IMR-90 (cell line): ENCODE results near the gene OR51Q1. TPM values are rescaled to one million over a fixed set of nuclear protein-coding genes. Genes with fewer than 3 reads are reported as not detected.

Experiments used
- ATAC-seq: fragments of 200-7000 bp; cut with Tn5 transposase; 2 replicates; pipeline ENCODE4 v1.9.1; 2020; ENCODE audit warnings: low read depth, mild to moderate bottlenecking, moderate library complexity
- BruUV-seq: library from RNA; stranded (reverse); fragments of 400-500 nt; replicated peaks from 2 replicates; lab custom pipeline; 2021; lab: Mats Ljungman, UMichigan
- CTCF ChIA-PET: fragments of 300-600 bp; formaldehyde crosslinking; extraction: SDS; loops from one replicate; lab custom pipeline; 2021; ENCODE audit warnings: antibody characterized with exemption; lab: Yijun Ruan, JAX
- POLR2A ChIA-PET: fragments of 300-600 bp; sonication (Branson Sonifier 250); formaldehyde crosslinking; loops from one replicate; lab custom pipeline; 2022; ENCODE audit warnings: antibody characterized with exemption; ENCODE audit not compliant: unreplicated experiment; lab: Charles Lee
- DNase-seq: peaks from one replicate; pipeline ENCODE4 v3.0.0; 2013
- H2AFZ ChIP-seq: replicated peaks from 2 replicates; pipeline ENCODE3; 2013; ENCODE audit warnings: low read length, mild to moderate bottlenecking; ENCODE audit not compliant: poor library complexity
- H2AK5ac ChIP-seq: 2 replicates; pipeline ENCODE4 v1.6.1; 2013; ENCODE audit warnings: low read depth, low read length, inconsistent platforms
- H2AK9ac ChIP-seq: replicated peaks from 2 replicates; pipeline ENCODE3; 2013; ENCODE audit warnings: mild to moderate bottlenecking, low read depth, low read length, moderate library complexity; ENCODE audit not compliant: poor library complexity
- H2BK120ac ChIP-seq: 2 replicates; pipeline ENCODE4 v1.6.1; 2013; ENCODE audit warnings: low read depth, low read length, inconsistent platforms
- H2BK15ac ChIP-seq: 3 replicates; pipeline ENCODE4 v1.6.1; 2013; ENCODE audit warnings: low read depth, low read length, inconsistent platforms
- H2BK20ac ChIP-seq: 2 replicates; pipeline ENCODE4 v1.6.1; 2013; ENCODE audit warnings: low read depth, mild to moderate bottlenecking, inconsistent platforms, low read length, moderate library complexity
- H2BK5ac ChIP-seq: 2 replicates; pipeline ENCODE4 v1.6.1; 2013; ENCODE audit warnings: mild to moderate bottlenecking, low read depth, low read length, inconsistent platforms; ENCODE audit not compliant: poor library complexity, severe bottlenecking
- H3K14ac ChIP-seq: replicated peaks from 2 replicates; pipeline ENCODE4 v1.6.1; 2013; ENCODE audit warnings: low read depth, low read length, inconsistent platforms
- H3K18ac ChIP-seq: 2 replicates; pipeline ENCODE4 v1.6.1; 2013; ENCODE audit warnings: low read depth, low read length, control low read depth
- H3K23ac ChIP-seq: 2 replicates; pipeline ENCODE4 v1.6.1; 2013; ENCODE audit warnings: low read depth, low read length, inconsistent platforms
- H3K27ac ChIP-seq: 2 replicates; pipeline ENCODE4 v1.5.1; 2013; ENCODE audit warnings: mild to moderate bottlenecking, control low read depth, low read length; ENCODE audit not compliant: insufficient read depth
- H3K27me3 ChIP-seq: 2 replicates; pipeline ENCODE4 v1.6.1; 2013; ENCODE audit warnings: low read length; ENCODE audit not compliant: control insufficient read depth, insufficient read depth
- H3K36me3 ChIP-seq: 2 replicates; pipeline ENCODE4 v1.6.1; 2013; ENCODE audit warnings: low read length, mixed read lengths; ENCODE audit not compliant: control insufficient read depth, insufficient read depth
- H3K4ac ChIP-seq: 2 replicates; pipeline ENCODE4 v1.6.1; 2013; ENCODE audit warnings: low read depth, low read length, inconsistent platforms
- H3K4me1 ChIP-seq: 2 replicates; pipeline ENCODE4 v1.6.1; 2013; ENCODE audit warnings: low read length, mixed read lengths; ENCODE audit not compliant: control insufficient read depth, insufficient read depth
- H3K4me2 ChIP-seq: 2 replicates; pipeline ENCODE4 v1.6.1; 2013; ENCODE audit warnings: low read depth, mild to moderate bottlenecking, control low read depth, low read length, moderate library complexity
- H3K4me3 ChIP-seq: 2 replicates; pipeline ENCODE4 v1.5.1; 2013; ENCODE audit warnings: low read depth, mild to moderate bottlenecking, control low read depth, low read length, moderate library complexity; ENCODE audit not compliant: insufficient read depth
- H3K56ac ChIP-seq: 2 replicates; pipeline ENCODE4 v1.6.1; 2013; ENCODE audit warnings: low read length, inconsistent platforms; ENCODE audit not compliant: insufficient read depth; ENCODE audit errors: extremely low read depth
- H3K79me1 ChIP-seq, 2 experiments: 2 replicates each; pipeline ENCODE4 v1.6.1; 2013; ENCODE audit warnings: low read length in 2 of 2, inconsistent platforms in 1 of 2, low read depth in 1 of 2
- H3K9ac ChIP-seq: 2 replicates; pipeline ENCODE4 v1.6.1; 2013; ENCODE audit warnings: low read depth, low read length, control low read depth
- H3K9me1 ChIP-seq: 2 replicates; pipeline ENCODE4 v1.6.1; 2013; ENCODE audit warnings: low read length, inconsistent platforms; ENCODE audit not compliant: insufficient read depth
- H3K9me3 ChIP-seq: 2 replicates; pipeline ENCODE4 v1.6.1; 2013; ENCODE audit warnings: low read length; ENCODE audit not compliant: control insufficient read depth, insufficient read depth
- H4K20me1 ChIP-seq: 2 replicates; pipeline ENCODE4 v1.6.1; 2013; ENCODE audit warnings: low read length, inconsistent platforms; ENCODE audit not compliant: insufficient read depth
- H4K5ac ChIP-seq: 2 replicates; pipeline ENCODE4 v1.6.1; 2013; ENCODE audit warnings: mild to moderate bottlenecking, low read depth, low read length, control low read depth
- H4K8ac ChIP-seq, 2 experiments: 2 replicates each; pipeline ENCODE4 v1.6.1; 2013; ENCODE audit warnings: low read depth in 2 of 2, low read length in 2 of 2, control low read depth in 1 of 2, inconsistent platforms in 1 of 2
- H4K91ac ChIP-seq: 2 replicates; pipeline ENCODE4 v1.6.1; 2013; ENCODE audit warnings: low read depth, low read length, inconsistent platforms; ENCODE audit not compliant: insufficient read depth
- BHLHE40 ChIP-seq: fragments of 150-350 bp; IDR thresholded peaks from 2 replicates; pipeline ENCODE4 v1.6.1; 2016; ENCODE audit warnings: mild to moderate bottlenecking, low read depth, low read length
- CEBPB ChIP-seq: IDR thresholded peaks from 2 replicates; pipeline ENCODE4 v1.6.1; 2012; ENCODE audit warnings: low read depth, low read length, improper control_type of control experiment
- CHD1 ChIP-seq: IDR thresholded peaks from 2 replicates; pipeline ENCODE4 v1.6.1; 2012; ENCODE audit warnings: low read depth, low read length, improper control_type of control experiment
- CTCF ChIP-seq: conservative IDR thresholded peaks from 2 replicates; pipeline ENCODE4 v1.5.1; 2012; ENCODE audit warnings: mild to moderate bottlenecking, low read depth, low read length, improper control_type of control experiment
- ELK1 ChIP-seq: fragments of 150-350 bp; IDR thresholded peaks from 2 replicates; pipeline ENCODE4 v1.6.1; 2016; ENCODE audit warnings: low read depth, mild to moderate bottlenecking, low read length, moderate library complexity, borderline replicate concordance
- FOS ChIP-seq: fragments of 150-350 bp; IDR thresholded peaks from 2 replicates; pipeline ENCODE4 v1.6.1; 2016; ENCODE audit warnings: low read depth, low read length
- MAFK ChIP-seq: IDR thresholded peaks from 2 replicates; pipeline ENCODE4 v1.6.1; 2012; ENCODE audit warnings: low read depth, low read length, improper control_type of control experiment
- MAZ ChIP-seq: IDR thresholded peaks from 2 replicates; pipeline ENCODE4 v1.6.1; 2012; ENCODE audit warnings: low read depth, mild to moderate bottlenecking, low read length, improper control_type of control experiment, moderate library complexity, borderline replicate concordance
- MXI1 ChIP-seq: IDR thresholded peaks from 2 replicates; pipeline ENCODE4 v1.6.1; 2012; ENCODE audit warnings: low read depth, mild to moderate bottlenecking, low read length, moderate library complexity, borderline replicate concordance
- NFE2L2 ChIP-seq: fragments of 150-350 bp; IDR thresholded peaks from 2 replicates; pipeline ENCODE4 v1.6.1; 2016; ENCODE audit warnings: low read depth, mild to moderate bottlenecking, low read length
- POLR2A ChIP-seq: IDR thresholded peaks from 2 replicates; pipeline ENCODE4 v1.6.1; 2012; ENCODE audit warnings: mild to moderate bottlenecking, low read depth, low read length
- RAD21 ChIP-seq: IDR thresholded peaks from 2 replicates; pipeline ENCODE4 v1.6.1; 2012; ENCODE audit warnings: low read length, improper control_type of control experiment
- RCOR1 ChIP-seq: IDR thresholded peaks from 2 replicates; pipeline ENCODE4 v1.6.1; 2012; ENCODE audit warnings: mild to moderate bottlenecking, low read length, improper control_type of control experiment; ENCODE audit not compliant: insufficient replicate concordance
- RFX5 ChIP-seq: IDR thresholded peaks from 2 replicates; pipeline ENCODE4 v1.8.0; 2012; ENCODE audit warnings: low read depth, mild to moderate bottlenecking, low read length, moderate library complexity
- SMC3 ChIP-seq: fragments of 150-350 bp; IDR thresholded peaks from 2 replicates; pipeline ENCODE4 v1.6.1; 2016; ENCODE audit warnings: low read depth, mild to moderate bottlenecking, antibody characterized with exemption, low read length, moderate library complexity
- USF2 ChIP-seq: fragments of 150-350 bp; IDR thresholded peaks from 2 replicates; pipeline ENCODE4 v1.6.1; 2017; ENCODE audit warnings: mild to moderate bottlenecking, antibody characterized with exemption, low read length, low read depth
- WGBS, 2 experiments: methylation state at CpG; one replicate each; pipeline versions ENCODE4 v1.1.5 to v1.1.7; 2013; ENCODE audit warnings: missing lambda C conversion rate in 2 of 2; ENCODE audit not compliant: insufficient read length in 1 of 2; ENCODE audit errors: extremely low coverage in 2 of 2; 5-methylcytosine and 5-hydroxymethylcytosine counted together
- dilution Hi-C: fragments of 300-500 bp; cut with HindIII; formaldehyde crosslinking; loops from one replicate; pipeline ENCODE4 v1.14.3; 2018; ENCODE audit warnings: low sequenced_read_pairs; ENCODE audit not compliant: unreplicated experiment
- in situ Hi-C: fragments of 300-500 bp; cut with MboI; formaldehyde crosslinking; loops from 3 replicates; pipeline ENCODE4 v1.14.3; 2019; ENCODE audit warnings: low sequenced_read_pairs, inconsistent platforms, mixed read lengths
- intact Hi-C: fragments of 100-400 bp; cut with micrococcal nuclease; formaldehyde crosslinking; loops from 2 replicates; pipeline ENCODE4 v1.10.0; 2022
- polyA plus RNA-seq, 3 experiments: library from polyadenylated mRNA; depleted of rRNA; stranded (reverse); fragments of >200 nt; gene quantifications; 2 replicates each; pipeline ENCODE4 v1.2.3, GENCODE V29; 2012; ENCODE audit warnings: low replicate concordance in 1 of 3
- total RNA-seq: library from RNA; depleted of rRNA; stranded (reverse); fragments of >200 nt; gene quantifications from 2 replicates; pipeline ENCODE4 v1.2.3, GENCODE V29; 2012

OR51Q1 gene
- total and polyA plus RNA-seq, 2 of the 4 experiments (the other 2 are of a cell fraction): not detected

- Histone ChIP-seq H4K5ac (no peak overlapping the region), H2AK9ac (no peak overlapping the region), H4K20me1 (no peaks in the 10 kb centered on the region), H3K4ac (no peak overlapping the region), H3K27me3 (no peaks in the 10 kb centered on the region), H3K18ac (no peak overlapping the region), H3K9me1 (no peaks in the 10 kb centered on the region), H2BK20ac (no peak overlapping the region), H2AFZ (no peak overlapping the region), H3K56ac (no peak overlapping the region), H3K9ac (no peak overlapping the region), H3K4me3 (no peak overlapping the region), H3K27ac (no peak overlapping the region), H3K4me2 (no peak overlapping the region), H3K79me1 (no peaks in the 10 kb centered on the region), H3K36me3 (no peaks in the 10 kb centered on the region), H2BK120ac (no peak overlapping the region), H3K14ac (no peak overlapping the region), H2BK15ac (no peak overlapping the region), H2AK5ac (no peak overlapping the region), H3K4me1 (no peaks in the 10 kb centered on the region), H4K91ac (no peak overlapping the region), H3K9me3 (no peaks in the 10 kb centered on the region), H3K23ac (no peak overlapping the region), H2BK5ac (no peak overlapping the region), H4K8ac (no peak overlapping the region)
- BruUV-seq: no TSS peak
- TF ChIP-seq MXI1: no peak
- no peak for TF ChIP-seq RFX5
- no peak for TF ChIP-seq RAD21
- TF ChIP-seq RCOR1: no peak
- no peak for TF ChIP-seq ELK1
- no peak for TF ChIP-seq CHD1
- TF ChIP-seq MAFK: no peak
- no peak for TF ChIP-seq CTCF
- TF ChIP-seq SMC3: no peak
- TF ChIP-seq NFE2L2: no peak
- TF ChIP-seq POLR2A: no peak
- TF ChIP-seq BHLHE40: no peak
- no peak for TF ChIP-seq MAZ
- TF ChIP-seq USF2: no peak
- no peak for TF ChIP-seq FOS
- TF ChIP-seq CEBPB: no peak
- WGBS, 2 experiments: no CpG with 5 or more reads among the region's 3 CpGs
- intact Hi-C loops: no loop called here
- ChIA-PET CTCF (no interaction called here), POLR2A (no interaction called here)
- dilution Hi-C loops: no loop called here
- DNase-seq: no peak
- no peak for ATAC-seq
- in situ Hi-C loops: no loop called here
These were observed 1.2 kb downstream of the OR51Q1 start for GRCh38 chr11:5423131-5423530.
